OCI-LY7 (cell line): ENCODE measurements around the gene GRID1.

Source experiments
- CTCF ChIP-seq: fragments of 200-600 bp; sonication (generic); conservative IDR thresholded peaks from 2 replicates; pipeline ENCODE4 v1.5.1; 2014; ENCODE audit warnings: mild to moderate bottlenecking, antibody characterized with exemption, low read length, moderate library complexity, mixed read lengths
- EZH2phosphoT487 ChIP-seq: fragments of 200-600 bp; sonication (generic); IDR thresholded peaks from 2 replicates; pipeline ENCODE4 v1.6.1; 2018; ENCODE audit warnings: low read depth, borderline replicate concordance, mild to moderate bottlenecking, mixed run types, antibody characterized with exemption, low read length, moderate library complexity, mixed read lengths

- no peak for TF ChIP-seq CTCF
- no peak for TF ChIP-seq EZH2phosphoT487
Observed at GRCh38 chr10:86189891-86190290, 176.7 kb downstream of the GRID1 start.
